ENCODE data around the gene NUTM2A.
"Not testable (repeated sequence)": the region's sequence is repeated elsewhere in the genome, so short reads cannot be mapped to it uniquely, and the experiment has no call there.

NUTM2A gene, protein sequence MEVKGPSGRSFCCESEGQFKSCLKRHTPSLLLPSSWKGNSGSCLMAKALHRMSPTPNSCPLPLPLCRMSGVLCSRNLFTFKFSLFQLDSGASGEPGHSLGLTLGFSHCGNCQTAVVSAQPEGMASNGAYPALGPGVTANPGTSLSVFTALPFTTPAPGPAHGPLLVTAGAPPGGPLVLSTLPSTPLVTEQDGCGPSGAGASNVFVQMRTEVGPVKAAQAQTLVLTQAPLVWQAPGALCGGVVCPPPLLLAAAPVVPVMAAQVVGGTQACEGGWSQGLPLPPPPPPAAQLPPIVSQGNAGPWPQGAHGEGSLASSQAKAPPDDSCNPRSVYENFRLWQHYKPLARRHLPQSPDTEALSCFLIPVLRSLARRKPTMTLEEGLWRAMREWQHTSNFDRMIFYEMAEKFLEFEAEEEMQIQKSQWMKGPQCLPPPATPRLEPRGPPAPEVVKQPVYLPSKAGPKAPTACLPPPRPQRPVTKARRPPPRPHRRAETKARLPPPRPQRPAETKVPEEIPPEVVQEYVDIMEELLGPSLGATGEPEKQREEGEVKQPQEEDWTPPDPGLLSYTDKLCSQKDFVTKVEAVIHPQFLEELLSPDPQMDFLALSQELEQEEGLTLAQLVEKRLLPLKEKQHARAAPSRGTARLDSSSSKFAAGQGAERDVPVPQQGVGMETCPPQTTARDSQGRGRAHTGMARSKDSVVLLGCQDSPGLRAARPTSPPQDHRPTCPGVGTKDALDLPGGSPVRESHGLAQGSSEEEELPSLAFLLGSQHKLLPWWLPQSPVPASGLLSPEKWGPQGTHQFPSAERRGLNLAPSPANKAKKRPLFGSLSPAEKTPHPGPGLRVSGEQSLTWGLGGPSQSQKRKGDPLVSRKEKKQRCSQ

DNA sequence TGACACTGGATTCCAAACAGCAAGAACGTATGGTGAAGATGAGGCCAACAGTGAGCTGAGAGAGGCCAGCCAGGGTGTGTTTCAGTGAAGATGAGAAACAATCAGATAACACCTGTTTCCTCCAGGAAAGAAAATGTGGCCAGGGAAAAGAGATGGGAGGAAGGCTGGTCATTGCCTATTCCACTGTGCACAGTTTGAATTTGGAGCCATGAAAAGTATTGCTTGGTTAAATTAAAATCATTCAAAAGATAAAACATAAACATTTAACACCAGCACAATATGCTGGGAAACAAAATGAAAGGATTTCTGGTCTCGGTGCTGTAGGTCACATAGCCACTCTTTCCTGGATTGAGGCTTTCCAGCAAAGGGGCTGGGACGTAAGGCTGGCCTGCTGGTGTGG is at the start of gene NUTM2A:
TSS of gene NUTM2A (plus strand) at position 301 of the 400 bp plus-strand sequence. CDS start 383 bp downstream, outside the sequence.
- H3K4me3 ChIP-seq (ENCODE audit: low read depth, low read length); POLR2A ChIA-PET; DNase-seq (ENCODE audit: low read depth, low spot score); CTCF ChIA-PET: not testable (repeated sequence)

DNA sequence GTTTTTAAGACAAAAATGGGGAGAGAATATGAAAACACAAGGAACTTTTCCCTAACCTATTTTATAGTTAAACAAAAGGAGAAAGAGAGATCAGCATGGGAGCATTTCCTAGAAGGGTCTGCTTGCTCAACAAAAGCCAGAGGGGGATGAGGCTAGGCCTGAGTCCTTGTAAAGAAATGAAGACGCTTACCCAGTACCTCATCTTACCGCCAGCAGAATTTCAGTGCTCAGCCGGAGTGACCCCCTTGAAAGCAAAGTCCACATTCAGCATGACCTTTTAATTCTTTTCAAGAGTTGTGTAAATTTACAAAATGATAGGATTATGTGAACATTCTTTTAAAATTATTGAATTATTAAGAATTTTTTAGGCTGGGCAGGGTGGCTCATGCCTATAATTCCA is 47.7 kb upstream of the NUTM2A start:
- CTCF ChIA-PET; POLR2A ChIA-PET; H3K4me3 ChIP-seq (ENCODE audit: low read depth, low read length); DNase-seq (ENCODE audit: low read depth, low spot score): not testable (repeated sequence)

DNA sequence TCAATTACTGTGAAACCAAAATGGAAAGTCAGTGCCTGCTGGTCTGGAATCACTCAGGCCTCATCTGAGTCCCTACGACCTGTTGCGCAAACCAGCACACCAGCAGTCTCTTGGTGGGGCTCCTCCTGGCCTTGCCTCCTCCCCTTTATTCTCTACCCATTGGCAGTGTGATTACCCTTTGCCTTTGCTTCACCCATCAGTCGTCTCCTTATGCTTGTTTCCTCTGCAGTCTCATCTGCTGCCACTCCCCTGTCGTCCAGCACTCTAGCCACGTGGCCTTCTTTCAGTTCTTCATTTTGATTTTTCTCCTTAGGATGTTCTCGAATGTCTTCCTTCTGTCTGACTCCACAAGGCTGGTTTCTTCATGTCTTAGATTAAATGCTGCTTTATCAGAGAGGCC is 40.8 kb upstream of the NUTM2A start:
- POLR2A ChIA-PET; DNase-seq (ENCODE audit: low read depth, low spot score); H3K4me3 ChIP-seq (ENCODE audit: low read depth, low read length); CTCF ChIA-PET: not testable (repeated sequence)

DNA sequence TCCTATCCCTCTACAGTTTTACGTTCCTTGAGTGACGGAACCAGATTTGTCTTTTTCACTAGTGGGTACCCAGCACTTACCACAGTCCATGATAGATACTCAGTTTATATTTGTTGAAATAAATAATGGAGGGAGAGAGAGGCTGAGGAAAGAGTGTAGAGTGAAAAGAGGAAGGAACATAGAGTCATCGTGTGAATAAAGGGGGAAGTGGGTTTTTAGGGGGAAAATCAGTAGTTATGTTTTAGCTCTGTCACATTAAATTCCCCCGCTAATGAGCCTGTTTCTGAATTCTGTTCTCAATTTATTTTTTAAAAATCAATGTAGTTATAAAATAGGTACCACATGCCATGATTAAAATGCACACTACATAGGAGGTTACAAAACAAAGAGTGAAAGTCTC is 39.2 kb upstream of the NUTM2A start:
- DNase-seq (ENCODE audit: low read depth, low spot score); CTCF ChIA-PET; H3K4me3 ChIP-seq (ENCODE audit: low read depth, low read length); POLR2A ChIA-PET: not testable (repeated sequence)

DNA sequence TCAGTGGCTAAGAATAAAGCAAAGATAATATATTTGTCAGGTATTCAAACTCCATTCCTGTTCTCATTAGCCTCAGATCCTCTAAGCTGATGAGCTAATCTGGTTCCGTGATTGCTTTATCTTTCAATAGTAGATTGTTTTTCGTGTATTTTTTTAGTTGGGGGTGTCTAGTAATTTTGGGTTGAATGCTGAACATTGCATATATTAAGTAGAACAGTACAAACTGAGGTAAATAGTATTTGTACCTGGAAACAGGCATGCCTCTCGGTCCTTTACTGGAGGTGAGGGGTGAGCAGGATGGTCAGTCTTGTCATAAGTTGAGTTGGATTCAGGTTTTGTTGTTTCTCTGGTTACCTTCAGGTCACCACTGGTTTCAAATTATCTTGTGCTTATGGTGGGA is 37.7 kb upstream of the NUTM2A start:
- CTCF ChIA-PET; POLR2A ChIA-PET; DNase-seq (ENCODE audit: low read depth, low spot score): not testable (repeated sequence)

DNA sequence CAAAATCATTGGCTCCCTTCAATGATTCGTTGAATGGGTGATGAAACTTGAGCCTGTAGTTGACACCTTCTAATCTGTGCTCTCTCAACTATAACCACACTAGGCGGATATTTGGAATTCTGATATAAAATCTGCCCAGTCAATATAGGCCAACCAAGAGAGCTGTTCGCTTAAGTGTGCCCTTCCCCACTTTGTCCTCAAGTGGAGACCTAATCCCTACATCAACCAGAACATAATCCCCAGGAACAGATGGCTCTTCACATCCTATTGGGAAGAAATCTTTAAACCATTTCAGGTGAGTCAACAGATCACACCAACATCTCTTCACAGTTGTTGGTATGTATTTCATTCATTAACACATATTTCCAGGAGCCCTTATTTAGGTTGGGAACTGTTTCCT is 33.4 kb upstream of the NUTM2A start:
- CTCF ChIA-PET; POLR2A ChIA-PET; H3K4me3 ChIP-seq (ENCODE audit: low read depth, low read length); DNase-seq (ENCODE audit: low read depth, low spot score): not testable (repeated sequence)

More for the DNA sequence above, 37.7 kb upstream of the NUTM2A start:
- H3K4me3 ChIP-seq (ENCODE audit: low read depth, low read length), result not testable (repeated sequence)

DNA sequence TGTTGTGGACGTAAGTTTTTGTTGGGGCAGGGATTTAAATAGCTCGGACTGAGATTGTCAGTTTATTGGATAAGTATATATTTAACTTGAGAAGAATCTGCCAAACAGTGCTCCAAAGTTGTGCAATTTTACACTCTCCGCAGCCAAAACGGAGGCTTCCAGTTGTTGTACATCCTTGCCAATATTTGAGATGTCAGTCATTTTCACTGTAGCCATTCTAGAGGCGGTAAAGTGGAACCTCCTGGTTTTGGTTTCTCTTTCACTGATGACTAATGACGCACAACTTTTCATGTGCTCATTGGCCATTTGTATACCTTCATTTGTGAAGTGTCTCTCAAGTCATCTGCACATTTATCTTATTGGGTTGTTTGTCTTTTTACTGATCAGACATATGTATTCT is 24.3 kb upstream of the NUTM2A start:
- DNase-seq (ENCODE audit: low read depth, low spot score); CTCF ChIA-PET; POLR2A ChIA-PET; H3K4me3 ChIP-seq (ENCODE audit: low read depth, low read length): not testable (repeated sequence)

DNA sequence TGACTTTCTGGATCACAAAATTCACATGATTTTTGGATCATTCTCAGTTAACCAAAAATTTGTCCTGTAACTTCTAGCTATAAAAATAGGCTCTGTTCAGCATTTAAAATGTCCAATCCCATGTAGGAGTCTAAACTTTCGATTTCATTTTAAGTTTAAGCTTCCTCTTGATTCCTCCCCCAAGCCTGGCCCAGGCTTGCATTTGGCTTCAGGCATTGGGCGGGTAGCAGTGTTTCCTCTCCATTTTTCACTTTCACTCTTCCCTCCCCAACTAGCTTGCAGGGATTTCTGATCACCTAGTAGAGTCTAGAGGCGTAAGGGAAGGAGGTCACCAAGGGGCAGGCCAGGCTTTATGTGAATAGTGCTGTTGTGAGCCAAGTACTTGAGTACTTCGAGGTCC is 20.4 kb upstream of the NUTM2A start:
- CTCF ChIA-PET; DNase-seq (ENCODE audit: low read depth, low spot score); H3K4me3 ChIP-seq (ENCODE audit: low read depth, low read length); POLR2A ChIA-PET: not testable (repeated sequence)

DNA sequence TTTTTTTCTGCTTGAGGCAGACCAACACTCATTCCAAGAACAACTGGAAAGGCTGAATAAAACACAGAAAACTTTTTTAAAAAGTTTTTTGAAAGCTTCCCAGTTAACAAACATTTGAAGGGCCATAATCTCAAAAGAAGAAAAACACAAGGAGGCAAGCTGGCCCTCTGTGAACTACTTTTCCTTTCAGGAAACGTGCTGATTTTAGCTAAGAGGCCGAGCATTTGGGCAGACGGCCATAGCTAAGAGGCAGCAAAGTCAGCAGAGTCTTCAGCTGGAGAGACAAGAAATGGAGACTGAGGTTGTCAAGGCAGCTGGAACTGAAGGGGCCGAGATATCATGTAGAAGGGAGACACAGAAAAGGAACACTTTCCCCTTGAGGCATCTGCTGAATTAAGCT is 18.3 kb upstream of the NUTM2A start:
- H3K4me3 ChIP-seq (ENCODE audit: low read depth, low read length); POLR2A ChIA-PET; CTCF ChIA-PET; DNase-seq (ENCODE audit: low read depth, low spot score): not testable (repeated sequence)

DNA sequence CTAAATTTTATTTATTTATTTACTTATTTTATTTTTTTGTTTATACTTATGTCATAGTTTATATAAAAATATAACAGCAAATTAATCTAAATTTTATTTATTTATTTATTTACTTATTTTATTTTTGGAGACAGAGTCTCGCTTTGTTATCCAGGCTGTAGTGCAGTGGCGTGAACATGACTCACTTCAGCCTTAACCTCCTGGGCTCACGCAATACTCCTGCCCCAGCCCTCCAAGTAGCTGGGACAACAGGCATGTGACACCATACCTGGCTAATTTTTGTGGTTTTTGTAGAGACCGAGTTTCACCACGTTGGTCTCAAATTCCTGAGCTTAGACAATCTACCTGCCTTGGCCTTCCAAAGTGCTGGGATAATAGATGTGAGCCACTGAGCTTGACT is 14.9 kb upstream of the NUTM2A start:
- POLR2A ChIA-PET; H3K4me3 ChIP-seq (ENCODE audit: low read depth, low read length); CTCF ChIA-PET; DNase-seq (ENCODE audit: low read depth, low spot score): not testable (repeated sequence)

DNA sequence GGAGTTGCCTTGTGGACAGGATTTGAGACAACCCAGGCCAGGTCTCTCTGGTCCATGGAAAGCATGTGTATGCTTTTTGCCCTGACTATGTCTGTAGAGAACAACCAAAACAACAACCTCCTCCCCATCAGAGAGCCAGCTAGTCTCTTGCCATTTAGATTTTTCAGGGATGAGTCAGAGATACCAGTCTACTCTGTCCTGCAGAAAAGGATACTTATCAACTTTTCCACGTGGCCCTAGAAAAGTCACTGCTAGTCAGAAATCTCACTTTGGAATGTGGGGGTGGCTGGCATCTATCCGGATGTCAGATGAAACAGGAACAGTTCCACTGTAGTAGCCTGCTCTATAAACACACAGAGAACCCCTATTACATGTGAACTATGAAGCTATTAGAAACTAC is 13.4 kb upstream of the NUTM2A start:
- POLR2A ChIA-PET; DNase-seq (ENCODE audit: low read depth, low spot score): not testable (repeated sequence)

DNA sequence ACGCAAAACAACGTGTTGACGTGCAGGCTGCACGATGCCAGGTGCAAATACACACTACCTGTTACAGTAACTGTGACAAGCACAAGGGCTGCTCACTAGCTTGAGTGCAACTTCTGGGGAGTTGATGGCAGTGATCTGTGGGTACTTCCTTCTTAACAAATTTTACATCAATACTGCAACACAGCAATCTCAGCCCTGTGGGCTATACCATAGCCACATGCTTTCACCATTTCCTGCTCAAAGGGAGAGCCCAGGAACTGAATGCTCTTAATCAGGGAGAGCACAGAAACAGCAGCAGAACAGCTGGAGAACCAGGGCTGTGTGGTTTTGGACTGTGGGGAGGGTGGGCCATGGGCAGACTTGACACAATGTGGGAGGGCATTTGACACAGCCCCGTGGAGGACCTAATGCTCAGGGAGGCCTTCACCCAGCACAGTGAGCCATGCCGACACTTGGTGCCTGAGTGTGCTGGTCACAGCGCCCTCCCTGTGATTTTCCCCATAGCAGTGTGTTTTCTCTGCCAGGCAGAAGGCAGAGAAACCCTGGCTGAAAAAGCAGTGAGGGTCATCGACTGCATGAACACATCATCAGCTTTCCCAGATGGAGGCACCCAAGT is 12.0 kb upstream of the NUTM2A start:
- CTCF ChIA-PET; H3K4me3 ChIP-seq (ENCODE audit: low read depth, low read length); POLR2A ChIA-PET; DNase-seq (ENCODE audit: low read depth, low spot score): not testable (repeated sequence)

More for the DNA sequence above, 13.4 kb upstream of the NUTM2A start:
- CTCF ChIA-PET; H3K4me3 ChIP-seq (ENCODE audit: low read depth, low read length): not testable (repeated sequence)

DNA sequence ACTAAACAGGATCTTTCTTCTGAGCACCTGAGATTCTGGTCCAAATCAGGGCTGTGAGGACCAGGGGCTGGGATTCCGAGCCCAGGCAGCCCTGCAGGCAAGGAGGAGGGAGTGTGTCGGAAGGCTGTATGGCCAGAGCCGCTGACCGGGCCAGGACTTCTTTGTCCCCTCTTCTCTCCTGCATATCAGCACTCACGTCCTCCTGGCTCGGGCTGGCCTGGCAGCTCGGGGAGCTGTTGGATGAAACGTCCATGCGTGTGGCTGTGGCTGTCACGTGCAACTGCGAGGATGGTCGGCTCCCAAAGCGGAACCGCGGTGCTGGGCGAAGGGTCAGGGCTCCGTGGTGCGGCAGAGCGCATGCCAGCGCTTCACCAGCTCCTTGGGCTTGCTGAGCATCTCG is 11.4 kb upstream of the NUTM2A start:
- CTCF ChIA-PET; H3K4me3 ChIP-seq (ENCODE audit: low read depth, low read length); POLR2A ChIA-PET; DNase-seq (ENCODE audit: low read depth, low spot score): not testable (repeated sequence)

DNA sequence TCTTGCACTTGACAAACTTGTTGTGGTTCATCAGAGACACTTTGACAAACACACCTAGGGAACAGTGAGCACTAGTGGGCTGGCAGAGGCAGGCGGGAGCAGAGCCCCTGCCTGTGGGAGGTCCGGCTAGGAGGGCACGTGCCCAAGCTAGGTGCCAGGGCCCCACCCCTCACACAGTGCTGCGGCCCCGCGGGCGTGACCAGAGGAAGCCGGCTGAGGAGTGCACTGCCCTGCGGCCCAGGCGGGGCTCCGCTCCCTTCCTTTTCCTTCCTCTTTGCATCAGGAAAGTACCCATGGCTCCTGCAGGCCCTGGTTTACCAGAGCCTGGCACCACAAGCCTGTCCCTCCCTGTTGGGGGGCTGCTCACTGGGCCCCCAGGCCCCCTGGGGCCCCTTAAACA is 9.1 kb upstream of the NUTM2A start:
- CTCF ChIA-PET; POLR2A ChIA-PET; DNase-seq (ENCODE audit: low read depth, low spot score): not testable (repeated sequence)

DNA sequence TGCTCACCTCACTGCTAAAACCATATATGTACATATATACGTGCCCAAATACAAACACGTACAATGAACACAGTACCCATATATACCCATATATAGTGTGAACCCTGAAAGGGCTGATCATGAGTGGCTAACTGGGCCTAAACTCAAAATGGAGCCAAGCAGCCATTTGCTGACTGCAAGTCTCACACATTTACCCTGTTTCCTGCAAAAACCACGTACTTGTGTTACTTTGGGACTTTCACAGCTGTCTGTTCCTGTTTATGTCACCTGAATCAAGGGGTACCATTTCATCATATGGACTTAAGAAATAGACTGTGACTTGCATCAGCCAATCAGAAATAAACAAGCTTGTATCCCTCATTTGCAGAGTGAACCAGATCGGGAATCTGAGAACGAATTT is 5.9 kb upstream of the NUTM2A start:
- CTCF ChIA-PET; DNase-seq (ENCODE audit: low read depth, low spot score); POLR2A ChIA-PET; H3K4me3 ChIP-seq (ENCODE audit: low read depth, low read length): not testable (repeated sequence)

More for the DNA sequence above, 9.1 kb upstream of the NUTM2A start:
- not testable (repeated sequence) for H3K4me3 ChIP-seq (ENCODE audit: low read depth, low read length)

DNA sequence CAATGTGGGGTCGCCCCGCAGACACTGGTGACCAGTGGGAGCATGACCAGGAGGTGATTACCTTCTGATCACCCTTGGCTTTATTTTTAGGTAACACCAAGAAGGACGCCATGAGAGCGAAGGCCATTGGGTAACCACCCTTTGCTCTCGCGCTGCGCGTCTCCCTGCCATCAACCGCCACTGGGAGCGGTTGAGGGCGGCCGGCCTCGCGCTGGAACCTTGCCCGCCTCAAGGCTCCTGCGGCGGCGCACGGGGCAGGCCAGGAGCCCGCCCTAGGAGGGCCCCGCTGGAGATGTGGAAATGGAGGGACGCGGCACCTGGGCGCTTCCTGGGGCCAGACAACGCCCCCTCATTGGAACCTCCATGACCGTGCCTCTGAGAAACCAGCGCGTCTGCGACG is 2.5 kb upstream of the NUTM2A start:
- CTCF ChIA-PET, POLR2A ChIA-PET: not testable (repeated sequence)

DNA sequence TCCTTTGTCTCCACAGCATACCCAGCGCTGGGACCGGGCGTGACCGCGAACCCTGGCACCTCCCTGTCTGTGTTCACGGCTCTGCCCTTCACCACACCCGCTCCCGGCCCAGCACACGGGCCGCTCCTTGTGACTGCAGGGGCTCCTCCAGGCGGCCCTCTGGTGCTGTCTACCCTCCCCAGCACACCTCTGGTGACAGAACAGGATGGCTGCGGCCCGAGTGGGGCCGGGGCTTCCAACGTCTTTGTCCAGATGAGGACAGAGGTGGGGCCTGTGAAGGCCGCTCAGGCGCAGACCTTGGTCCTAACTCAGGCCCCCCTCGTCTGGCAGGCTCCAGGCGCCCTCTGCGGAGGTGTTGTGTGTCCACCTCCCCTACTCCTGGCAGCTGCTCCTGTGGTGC is 3.0 kb downstream of the NUTM2A start:
- DNase-seq (ENCODE audit: low read depth, low spot score); H3K4me3 ChIP-seq (ENCODE audit: low read depth, low read length); POLR2A ChIA-PET; CTCF ChIA-PET: not testable (repeated sequence)

More for the DNA sequence above, 2.5 kb upstream of the NUTM2A start:
- H3K4me3 ChIP-seq (ENCODE audit: low read depth, low read length); DNase-seq (ENCODE audit: low read depth, low spot score): not testable (repeated sequence)
